GM12873 (cell line): Measurements from ENCODE around the gene SRP9.

Experiments
- TF ChIP-seq, protein P1 (sequence below): IDR thresholded peaks from 2 replicates; pipeline ENCODE4 v1.5.1; 2012; ENCODE audit warnings: low read depth, mild to moderate bottlenecking, moderate library complexity, low read length, control low read depth; ENCODE audit not compliant: insufficient read depth; ENCODE audit errors: missing control alignments

The SRP9 gene

DNA sequence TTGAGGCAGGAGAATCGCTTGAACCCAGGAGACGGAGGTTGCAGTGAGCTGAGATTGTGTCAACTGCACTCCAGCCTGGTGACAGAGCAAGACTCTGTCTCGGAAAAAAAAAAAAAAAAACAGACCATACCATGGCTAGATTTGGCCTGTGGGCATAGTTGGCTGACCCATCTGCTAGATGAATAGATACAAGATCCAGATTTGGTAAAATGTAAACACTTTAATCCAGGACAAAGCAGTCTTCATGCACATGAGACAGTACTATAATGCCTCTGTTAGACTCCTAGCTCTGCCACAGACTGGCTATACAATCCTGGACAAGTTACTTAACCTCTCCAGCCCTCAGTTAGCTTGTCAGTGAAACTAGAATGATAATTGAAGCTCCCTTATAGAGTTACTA is 27.9 kb upstream of the SRP9 start:
- TF ChIP-seq, protein P1, sequence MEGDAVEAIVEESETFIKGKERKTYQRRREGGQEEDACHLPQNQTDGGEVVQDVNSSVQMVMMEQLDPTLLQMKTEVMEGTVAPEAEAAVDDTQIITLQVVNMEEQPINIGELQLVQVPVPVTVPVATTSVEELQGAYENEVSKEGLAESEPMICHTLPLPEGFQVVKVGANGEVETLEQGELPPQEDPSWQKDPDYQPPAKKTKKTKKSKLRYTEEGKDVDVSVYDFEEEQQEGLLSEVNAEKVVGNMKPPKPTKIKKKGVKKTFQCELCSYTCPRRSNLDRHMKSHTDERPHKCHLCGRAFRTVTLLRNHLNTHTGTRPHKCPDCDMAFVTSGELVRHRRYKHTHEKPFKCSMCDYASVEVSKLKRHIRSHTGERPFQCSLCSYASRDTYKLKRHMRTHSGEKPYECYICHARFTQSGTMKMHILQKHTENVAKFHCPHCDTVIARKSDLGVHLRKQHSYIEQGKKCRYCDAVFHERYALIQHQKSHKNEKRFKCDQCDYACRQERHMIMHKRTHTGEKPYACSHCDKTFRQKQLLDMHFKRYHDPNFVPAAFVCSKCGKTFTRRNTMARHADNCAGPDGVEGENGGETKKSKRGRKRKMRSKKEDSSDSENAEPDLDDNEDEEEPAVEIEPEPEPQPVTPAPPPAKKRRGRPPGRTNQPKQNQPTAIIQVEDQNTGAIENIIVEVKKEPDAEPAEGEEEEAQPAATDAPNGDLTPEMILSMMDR: no peak

DNA sequence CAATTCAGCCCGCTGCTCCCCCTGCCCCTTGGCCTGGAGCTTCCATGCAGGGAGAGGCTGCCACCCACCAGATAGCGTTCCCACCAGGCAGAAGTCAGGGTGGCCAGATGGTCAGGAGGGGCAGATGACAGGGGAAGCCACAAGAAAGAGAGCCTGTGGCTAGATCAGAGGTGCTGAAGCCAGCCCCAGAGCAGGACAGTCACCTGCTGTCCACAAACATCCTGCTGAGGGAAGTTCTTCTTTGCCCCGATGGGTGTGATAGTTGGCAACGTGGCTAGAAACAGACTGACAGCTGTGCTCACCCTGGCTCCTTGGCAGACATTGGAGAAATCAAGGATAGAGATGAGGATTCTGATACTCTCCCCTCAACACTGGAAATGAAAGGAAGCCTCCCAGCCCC is 27.2 kb upstream of the SRP9 start:
- TF ChIP-seq, protein P1: no peak

DNA sequence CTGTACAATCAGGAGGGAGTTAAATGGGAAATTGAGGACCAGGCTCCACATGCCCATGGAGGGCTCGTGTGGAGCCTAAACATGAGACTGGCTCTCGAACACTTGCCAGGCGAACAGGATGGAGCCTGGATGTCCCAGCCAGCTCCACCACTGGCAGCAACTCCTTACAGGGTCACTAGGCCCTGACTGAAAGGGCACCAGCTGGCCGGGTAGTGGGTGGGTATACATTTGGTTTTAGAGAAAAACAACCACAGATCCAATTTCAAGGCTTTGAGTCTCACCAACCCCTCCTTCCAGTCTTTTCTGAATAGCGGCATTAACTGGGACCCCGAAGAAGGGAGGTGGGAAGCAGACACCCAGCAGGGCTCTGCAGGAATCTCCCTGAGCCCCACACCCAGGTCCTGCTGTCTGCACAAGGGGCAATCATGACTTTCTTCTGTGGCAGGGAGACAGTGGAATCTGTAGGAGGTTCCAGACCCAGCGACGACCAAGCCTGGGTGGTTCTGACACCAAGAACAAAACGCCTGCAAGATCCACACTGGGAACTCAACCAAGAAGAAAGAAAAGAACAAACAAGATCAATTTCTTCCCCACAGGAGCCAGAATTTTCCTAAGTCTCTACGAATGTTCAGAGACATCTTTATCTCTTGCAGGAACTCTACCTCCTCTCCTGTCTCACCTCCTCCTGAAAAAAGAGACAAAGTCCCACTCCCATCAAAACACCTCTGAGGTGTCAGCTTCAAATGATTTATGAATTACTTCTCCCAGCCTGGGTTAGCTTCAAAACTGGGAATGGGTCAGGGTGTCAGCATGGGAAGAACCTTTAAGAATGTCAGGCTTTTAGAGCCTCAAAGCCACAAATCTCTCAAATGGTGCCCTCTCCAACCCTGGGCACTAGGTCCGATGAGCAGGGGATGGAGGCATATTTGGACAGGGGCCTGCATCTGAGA is 26.5 kb upstream of the SRP9 start:
- TF ChIP-seq, protein P1: no peak

DNA sequence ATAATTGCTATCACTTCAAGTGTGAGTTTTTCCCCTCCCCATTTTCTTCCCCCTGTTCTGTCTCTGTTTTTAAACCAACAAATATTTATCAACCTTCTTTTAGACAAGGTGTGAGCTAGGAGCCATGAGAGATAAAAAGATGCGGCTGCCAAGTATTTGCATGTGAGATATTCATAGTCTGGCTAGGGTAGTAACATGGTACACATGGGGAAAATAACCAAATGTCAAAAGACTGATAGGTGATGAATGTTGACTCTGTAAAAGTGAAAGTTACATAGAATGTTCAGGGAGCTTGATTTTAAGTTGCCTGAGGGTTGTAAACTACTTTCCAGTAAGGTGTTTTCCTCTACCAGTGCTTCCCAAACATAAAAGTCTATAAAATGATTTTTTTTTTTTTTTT is 25.4 kb upstream of the SRP9 start:
- TF ChIP-seq, protein P1: no peak

DNA sequence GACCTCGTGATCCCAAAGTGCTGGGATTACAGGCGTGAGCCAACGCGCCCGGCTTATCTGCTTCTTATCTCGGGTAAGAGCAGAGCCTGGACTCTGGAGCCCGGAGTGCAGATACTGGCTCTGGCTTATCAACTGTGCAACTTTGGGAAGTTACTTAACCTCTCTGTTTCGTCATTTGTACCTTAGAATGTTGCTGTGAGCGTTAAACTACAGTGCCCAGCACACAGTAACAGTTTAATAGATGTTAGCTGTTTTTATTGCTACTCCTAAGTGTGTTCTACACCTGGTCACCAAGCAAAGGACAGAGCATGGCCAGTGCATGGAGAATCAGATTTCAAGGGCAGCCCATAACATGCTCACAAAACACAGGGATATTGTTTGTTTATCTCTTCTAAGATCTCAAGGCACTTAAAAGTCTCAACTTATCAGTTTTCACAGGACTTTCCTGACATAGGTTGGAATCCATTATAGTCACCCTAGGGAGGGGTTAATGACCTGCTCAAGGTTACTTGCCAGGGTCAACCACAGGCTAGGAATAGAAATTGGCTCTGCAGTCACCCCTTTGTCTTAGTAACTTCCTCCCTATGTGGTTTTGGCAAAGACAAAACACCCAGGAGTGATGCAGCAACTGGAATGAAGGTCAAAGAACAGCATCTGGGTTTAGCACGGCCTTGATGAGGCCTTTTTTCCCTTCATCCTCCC is 22.5 kb upstream of the SRP9 start:
- TF ChIP-seq, protein P1: no peak

DNA sequence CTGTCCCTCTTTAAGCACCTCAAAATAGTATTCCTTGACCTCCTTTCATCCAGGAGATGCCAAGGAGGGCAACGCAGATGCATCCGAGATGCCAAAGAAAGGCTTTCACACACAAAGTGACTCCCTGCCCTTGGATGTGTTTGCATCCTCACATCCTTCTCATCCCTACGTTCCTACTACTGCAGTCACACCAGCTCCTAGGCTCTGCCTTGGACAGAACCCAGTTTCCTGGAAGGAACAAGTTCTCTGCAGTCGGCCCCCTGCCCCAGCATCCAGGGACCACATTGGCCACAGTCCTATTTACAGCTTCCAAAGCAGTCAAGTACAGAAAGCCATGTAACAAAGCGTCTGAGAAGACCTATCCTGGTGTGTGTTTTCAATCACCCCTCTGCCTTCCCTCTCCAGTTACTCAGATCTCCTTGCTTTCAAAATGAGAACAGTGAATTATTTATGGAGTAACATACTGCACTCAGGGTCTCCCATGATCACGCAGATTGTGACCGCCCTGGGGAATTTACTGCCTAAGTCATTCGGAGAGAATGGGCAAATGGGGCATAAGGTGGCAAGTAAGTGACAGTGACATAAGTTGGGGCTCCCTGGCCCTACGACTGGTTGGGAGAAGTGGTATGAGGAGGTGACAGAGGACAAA is 21.8 kb upstream of the SRP9 start:
- TF ChIP-seq, protein P1: no peak

DNA sequence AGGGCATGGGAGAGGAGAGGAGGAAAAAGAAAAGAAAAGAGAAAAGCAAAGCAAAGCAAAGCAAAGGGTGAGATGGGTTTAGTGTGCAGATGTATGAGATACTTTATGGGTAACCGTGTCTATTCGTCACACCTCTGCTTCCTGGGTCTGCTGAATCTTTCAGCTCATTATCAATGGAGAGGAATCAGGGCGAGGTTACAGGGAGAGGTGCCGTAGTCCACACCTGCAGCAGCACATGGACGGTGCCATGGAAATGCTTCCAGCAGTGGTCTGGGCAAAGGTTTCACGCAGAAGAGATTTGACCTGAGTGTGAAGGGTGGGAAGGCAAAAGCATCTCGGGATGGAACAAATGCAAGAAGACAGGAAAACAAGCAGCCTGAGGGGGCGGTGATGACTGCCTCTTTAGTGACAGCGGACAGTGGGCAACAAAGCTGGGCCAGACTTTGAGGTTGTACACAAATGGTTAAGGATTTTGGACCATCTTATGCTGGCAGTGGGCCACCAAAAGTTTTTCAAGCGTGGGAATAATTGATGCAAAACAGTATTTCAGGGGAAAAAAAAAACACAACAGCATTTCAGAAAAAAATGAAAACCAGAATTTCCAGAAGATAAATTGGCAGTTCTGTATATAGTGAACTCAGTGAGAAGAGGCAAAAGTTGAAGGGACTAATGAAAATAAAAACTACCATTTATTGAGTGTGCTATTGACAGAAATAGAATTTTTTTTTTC is 19.5 kb upstream of the SRP9 start:
- TF ChIP-seq, protein P1: no peak
